Lower leg skin (tissue), 4 donors: ENCODE measurements around the gene S100Z. TPM values are rescaled to one million over a fixed set of nuclear protein-coding genes. Genes with fewer than 3 reads are reported as not detected.

Experiments used
- DNase-seq, 2 donors: peaks; one replicate each; pipeline ENCODE4 v3.0.0-alpha.2; 2019; ENCODE audit warnings: low spot score in 2 of 2
- H3K4me3 ChIP-seq: fragments of 200-600 bp; sonication (generic); 2 replicates; pipeline ENCODE4 v1.5.1; 2017; ENCODE audit warnings: mild to moderate bottlenecking, low read depth; ENCODE audit not compliant: poor library complexity, severe bottlenecking
- POLR2A ChIP-seq, 2 donors: fragments of 450-650 bp; IDR thresholded peaks; one replicate each; pipeline ENCODE4 v1.6.1; 2016 to 2017; ENCODE audit warnings: antibody characterized with exemption in 2 of 2, mild to moderate bottlenecking in 1 of 2, moderate library complexity in 1 of 2
- WGBS, 2 donors: methylation state at CpG; one replicate each; pipeline ENCODE4 v1.1.5; 2018; 5-methylcytosine and 5-hydroxymethylcytosine counted together
- intact Hi-C: fragments of 100-400 bp; cut with DNase I; formaldehyde crosslinking; loops from one replicate; pipeline ENCODE4 v1.15.0; 2023; ENCODE audit warnings: low total_unique reads
- total RNA-seq, 4 donors: library from RNA; depleted of rRNA; stranded (reverse); fragments of >200 nt; gene quantifications; one replicate each; pipeline ENCODE4 v1.1.0, GENCODE V29; 2016
- TF ChIP-seq, protein P1 (sequence below), 3 donors: fragments of 450-650 bp; IDR thresholded peaks; one replicate each; pipeline ENCODE4 v1.5.1; 2016; ENCODE audit warnings: antibody characterized with exemption in 3 of 3, mild to moderate bottlenecking in 3 of 3, moderate library complexity in 2 of 3

The S100Z gene
- total RNA-seq, 4 donors from 2014 or later = not detected

DNA sequence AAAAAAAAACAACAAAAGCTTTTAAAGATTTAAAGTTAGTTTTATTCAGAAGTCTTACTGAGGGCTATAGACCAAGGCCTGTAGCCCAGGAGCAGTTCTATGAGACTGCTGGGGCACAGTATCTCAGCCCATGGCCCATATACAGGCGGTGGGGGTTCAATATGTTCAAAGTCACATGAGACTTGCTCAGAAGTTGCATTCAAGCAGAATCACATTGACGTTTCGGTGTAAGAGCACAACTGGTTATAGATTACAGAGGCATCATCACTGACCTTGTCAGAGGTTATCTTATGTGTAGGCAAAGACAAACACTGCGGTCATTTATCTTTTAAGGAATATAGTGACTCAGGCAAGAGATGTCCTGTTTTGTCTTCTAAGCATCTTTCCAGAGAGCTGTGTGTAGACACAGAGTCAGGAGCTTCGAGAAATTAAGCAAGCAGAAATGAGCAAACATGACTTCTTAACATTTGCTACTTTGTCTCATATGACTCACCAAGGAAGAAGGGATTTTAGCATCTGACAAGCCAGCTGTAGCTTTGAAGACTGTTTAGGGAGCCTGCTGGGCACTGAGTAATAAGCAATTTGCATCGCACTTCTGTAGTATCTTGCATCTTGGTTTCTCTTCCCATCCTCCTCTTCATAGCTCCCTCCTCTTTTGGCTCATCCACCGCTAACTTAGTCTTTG, 43.9 kb upstream of the S100Z start:
- TF ChIP-seq POLR2A (IDR thresholded peaks at IDR 0.05) = no peak
- TF ChIP-seq, protein P1, sequence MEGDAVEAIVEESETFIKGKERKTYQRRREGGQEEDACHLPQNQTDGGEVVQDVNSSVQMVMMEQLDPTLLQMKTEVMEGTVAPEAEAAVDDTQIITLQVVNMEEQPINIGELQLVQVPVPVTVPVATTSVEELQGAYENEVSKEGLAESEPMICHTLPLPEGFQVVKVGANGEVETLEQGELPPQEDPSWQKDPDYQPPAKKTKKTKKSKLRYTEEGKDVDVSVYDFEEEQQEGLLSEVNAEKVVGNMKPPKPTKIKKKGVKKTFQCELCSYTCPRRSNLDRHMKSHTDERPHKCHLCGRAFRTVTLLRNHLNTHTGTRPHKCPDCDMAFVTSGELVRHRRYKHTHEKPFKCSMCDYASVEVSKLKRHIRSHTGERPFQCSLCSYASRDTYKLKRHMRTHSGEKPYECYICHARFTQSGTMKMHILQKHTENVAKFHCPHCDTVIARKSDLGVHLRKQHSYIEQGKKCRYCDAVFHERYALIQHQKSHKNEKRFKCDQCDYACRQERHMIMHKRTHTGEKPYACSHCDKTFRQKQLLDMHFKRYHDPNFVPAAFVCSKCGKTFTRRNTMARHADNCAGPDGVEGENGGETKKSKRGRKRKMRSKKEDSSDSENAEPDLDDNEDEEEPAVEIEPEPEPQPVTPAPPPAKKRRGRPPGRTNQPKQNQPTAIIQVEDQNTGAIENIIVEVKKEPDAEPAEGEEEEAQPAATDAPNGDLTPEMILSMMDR (IDR thresholded peaks at IDR 0.05) = no peak
- H3K4me3 ChIP-seq = no peak overlapping the region
- 51 to 61% methylated on average over 7 of the region's 7 CpGs for WGBS, 2 donors
- no peak for DNase-seq
- intact Hi-C loops = no loop called here

DNA sequence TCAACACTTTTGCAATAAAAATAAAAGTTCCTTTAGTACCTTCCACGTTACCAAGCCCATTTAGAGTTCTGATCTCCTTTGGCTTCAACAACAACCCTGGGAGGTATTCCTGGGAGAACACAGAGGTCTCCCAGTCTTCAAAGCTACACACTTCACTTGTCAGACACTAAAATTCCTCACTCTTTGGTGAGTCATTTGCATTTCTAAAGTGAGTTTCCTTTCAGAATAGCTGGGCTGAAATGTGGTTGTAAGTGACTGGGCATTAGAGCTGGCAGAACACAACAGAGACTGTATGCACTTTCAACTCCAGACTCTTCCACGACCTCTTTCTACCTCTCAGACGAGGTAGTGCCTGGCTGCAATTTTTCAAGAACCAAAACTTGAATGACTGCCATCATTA, 42.5 kb upstream of the S100Z start:
- H3K4me3 ChIP-seq = no peak overlapping the region
- intact Hi-C loops = no loop called here
- DNase-seq = no peak
- TF ChIP-seq, protein P1 (IDR thresholded peaks at IDR 0.05) = no peak
- no peak for TF ChIP-seq POLR2A (IDR thresholded peaks at IDR 0.05)
- 58 to 62% methylated on average over 3 of the region's 3 CpGs for WGBS, 2 donors

DNA sequence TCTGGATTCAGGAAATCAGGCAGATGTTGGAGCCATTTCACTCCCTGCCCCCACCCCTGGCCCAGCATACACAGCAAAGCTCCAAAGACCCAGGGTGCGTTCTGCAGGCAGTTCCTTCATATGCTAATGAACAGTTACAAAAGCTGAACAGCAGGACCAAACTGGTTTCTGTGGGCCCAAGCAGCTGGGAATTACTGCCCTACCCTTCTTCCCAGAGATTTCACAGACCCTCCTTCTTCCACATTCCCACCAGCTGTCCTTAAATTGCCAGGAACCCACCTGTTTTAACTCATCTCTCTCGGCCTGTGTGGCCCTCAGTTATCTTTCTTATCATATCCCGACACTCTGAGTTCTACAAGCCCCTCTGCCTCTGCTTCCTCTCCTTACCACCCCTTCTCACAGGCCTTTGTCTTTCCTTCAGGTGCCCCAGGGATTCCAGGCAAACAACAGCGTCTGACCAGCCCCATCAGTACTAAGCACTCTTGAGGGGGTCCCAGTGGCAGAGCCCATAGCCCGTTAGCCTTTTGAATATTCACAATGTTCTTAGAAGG, 41.6 kb upstream of the S100Z start:
- TF ChIP-seq POLR2A (IDR thresholded peaks at IDR 0.05) = no peak
- TF ChIP-seq, protein P1 (IDR thresholded peaks at IDR 0.05) = no peak
- no peak for DNase-seq
- 56 to 60% methylated on average over 5 of the region's 5 CpGs for WGBS, 2 donors
- intact Hi-C loops = no loop called here
- no peak overlapping the region for H3K4me3 ChIP-seq

DNA sequence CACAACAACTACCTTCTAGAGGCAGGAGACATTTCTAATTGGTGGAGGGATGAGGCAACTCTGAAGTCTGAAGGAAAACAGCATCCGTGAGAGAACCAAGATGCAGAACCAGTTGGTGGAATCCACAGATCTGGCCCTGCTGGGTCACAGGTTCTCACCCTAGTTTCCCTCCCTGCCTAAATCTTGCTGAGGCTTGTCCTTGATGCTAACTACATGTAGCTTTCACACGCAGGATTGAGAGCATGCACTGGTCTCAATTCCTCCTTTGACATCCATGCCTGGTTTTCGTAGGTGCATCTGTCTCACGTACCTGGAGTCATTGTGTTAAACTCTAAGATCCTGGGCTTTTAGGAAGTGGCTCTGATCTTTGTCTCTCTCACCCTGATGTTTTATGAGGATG, 40.7 kb upstream of the S100Z start:
- DNase-seq = peak in 1 of 2 donors; percentile 50
- intact Hi-C loops = no loop called here
- no peak for TF ChIP-seq POLR2A (IDR thresholded peaks at IDR 0.05)
- TF ChIP-seq, protein P1 (IDR thresholded peaks at IDR 0.05) = no peak
- WGBS, 2 donors = 48 to 66% methylated on average over 4 of the region's 4 CpGs
- no peak overlapping the region for H3K4me3 ChIP-seq

DNA sequence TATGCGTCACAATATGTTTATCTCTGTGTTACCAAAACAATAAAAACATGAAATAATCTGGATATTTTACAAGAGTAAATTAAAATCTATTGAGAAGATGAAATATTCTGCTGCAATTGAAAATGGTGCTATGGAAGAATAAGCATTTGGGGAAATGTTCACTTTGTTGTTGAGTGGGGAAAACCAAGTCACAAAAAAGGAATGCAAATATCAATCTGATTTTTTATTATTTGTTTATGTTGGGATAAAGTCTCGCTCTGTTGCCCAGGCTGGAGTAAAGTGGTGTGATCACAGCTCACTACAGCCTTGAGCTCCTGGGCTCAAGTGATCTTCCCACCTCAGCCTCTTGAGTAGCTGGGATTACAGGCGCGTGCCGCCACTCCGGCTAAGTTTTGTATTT, 39.6 kb upstream of the S100Z start:
- TF ChIP-seq, protein P1 (IDR thresholded peaks at IDR 0.05) = no peak
- no peak for TF ChIP-seq POLR2A (IDR thresholded peaks at IDR 0.05)
- no peak for DNase-seq
- intact Hi-C loops = no loop called here
- H3K4me3 ChIP-seq = no peak overlapping the region
- WGBS, 2 donors = 94 to 98% methylated on average over 6 of the region's 6 CpGs
